HEK293 (cell line): ENCODE results near the gene RFNG.
A peak's percentile ranks its signal among the peaks of the same experiment; 100 is the strongest.

Source experiments
- BCL11A ChIP-seq: fragments of 450-650 bp; formaldehyde crosslinking; IDR thresholded peaks from 2 replicates; pipeline ENCODE4 v1.5.1; 2016; ENCODE audit warnings: low read depth, missing biosample characterization, missing genetic modification characterization
- GLI2 ChIP-seq: fragments of 450-650 bp; formaldehyde crosslinking; IDR thresholded peaks from 2 replicates; pipeline ENCODE4; 2017; ENCODE audit warnings: missing biosample characterization, missing genetic modification characterization, low read depth, borderline replicate concordance
- INSM2 ChIP-seq: fragments of 450-650 bp; formaldehyde crosslinking; IDR thresholded peaks from 2 replicates; pipeline ENCODE4 v1.5.1; 2016; ENCODE audit warnings: missing biosample characterization, missing genetic modification characterization
- OVOL3 ChIP-seq: fragments of 450-650 bp; formaldehyde crosslinking; IDR thresholded peaks from 2 replicates; pipeline ENCODE4 v1.5.1; 2016; ENCODE audit warnings: missing biosample characterization, missing genetic modification characterization
- PRDM1 ChIP-seq: fragments of 450-650 bp; formaldehyde crosslinking; IDR thresholded peaks from 2 replicates; pipeline ENCODE4; 2016; ENCODE audit warnings: missing biosample characterization, missing genetic modification characterization
- PRDM6 ChIP-seq: fragments of 450-650 bp; formaldehyde crosslinking; IDR thresholded peaks from 2 replicates; pipeline ENCODE4 v1.5.1; 2017; ENCODE audit warnings: missing biosample characterization, missing genetic modification characterization
- SETDB1 ChIP-seq: IDR thresholded peaks from one replicate; pipeline ENCODE4 v1.6.1; 2017; ENCODE audit warnings: mild to moderate bottlenecking, low read length, moderate library complexity, mixed read lengths; ENCODE audit not compliant: insufficient read length
- TCF7L2 ChIP-seq: IDR thresholded peaks from 2 replicates; pipeline ENCODE4 v1.6.1; 2011; ENCODE audit warnings: low read depth, mild to moderate bottlenecking, inconsistent platforms, low read length, moderate library complexity, borderline replicate concordance
- ZFP3 ChIP-seq: fragments of 450-650 bp; formaldehyde crosslinking; IDR thresholded peaks from 2 replicates; pipeline ENCODE4 v1.5.1; 2016; ENCODE audit warnings: low read depth, missing biosample characterization, missing genetic modification characterization
- ZFP37 ChIP-seq: fragments of 450-650 bp; formaldehyde crosslinking; IDR thresholded peaks from 2 replicates; pipeline ENCODE4 v1.5.1; 2016; ENCODE audit warnings: missing biosample characterization, missing genetic modification characterization
- ZNF114 ChIP-seq: fragments of 450-650 bp; formaldehyde crosslinking; IDR thresholded peaks from 2 replicates; pipeline ENCODE4 v1.5.0; 2017; ENCODE audit warnings: missing biosample characterization, missing genetic modification characterization
- ZNF184 ChIP-seq: fragments of 450-650 bp; IDR thresholded peaks from 2 replicates; pipeline ENCODE4 v1.5.1; 2018; ENCODE audit warnings: missing biosample characterization, mild to moderate bottlenecking, missing genetic modification characterization
- ZNF202 ChIP-seq: fragments of 450-650 bp; formaldehyde crosslinking; IDR thresholded peaks from 2 replicates; pipeline ENCODE4 v1.5.1; 2016; ENCODE audit warnings: missing biosample characterization, missing genetic modification characterization, borderline replicate concordance
- ZNF23 ChIP-seq: fragments of 450-650 bp; formaldehyde crosslinking; IDR thresholded peaks from 2 replicates; pipeline ENCODE4 v1.5.1; 2016; ENCODE audit warnings: missing biosample characterization, missing genetic modification characterization, borderline replicate concordance
- ZNF302 ChIP-seq: fragments of 450-650 bp; formaldehyde crosslinking; IDR thresholded peaks from 2 replicates; pipeline ENCODE4 v1.5.1; 2016; ENCODE audit warnings: missing biosample characterization, missing genetic modification characterization, low read depth
- ZNF341 ChIP-seq: fragments of 450-650 bp; formaldehyde crosslinking; IDR thresholded peaks from 2 replicates; pipeline ENCODE4; 2016; ENCODE audit warnings: low read depth, missing biosample characterization, missing genetic modification characterization
- ZNF366 ChIP-seq: fragments of 450-650 bp; formaldehyde crosslinking; conservative IDR thresholded peaks from 2 replicates; pipeline ENCODE4 v1.5.1; 2016; ENCODE audit warnings: missing biosample characterization, missing genetic modification characterization
- ZNF394 ChIP-seq: fragments of 450-650 bp; formaldehyde crosslinking; IDR thresholded peaks from 2 replicates; pipeline ENCODE4 v1.5.1; 2016; ENCODE audit warnings: missing biosample characterization, missing genetic modification characterization, mild to moderate bottlenecking, moderate library complexity, borderline replicate concordance
- ZNF433 ChIP-seq: fragments of 450-650 bp; formaldehyde crosslinking; IDR thresholded peaks from 2 replicates; pipeline ENCODE4 v1.5.1; 2016; ENCODE audit warnings: missing biosample characterization, missing genetic modification characterization, low read depth
- ZNF501 ChIP-seq: fragments of 450-650 bp; formaldehyde crosslinking; IDR thresholded peaks from 2 replicates; pipeline ENCODE4 v1.5.1; 2016; ENCODE audit warnings: missing biosample characterization, missing genetic modification characterization
- ZNF560 ChIP-seq: fragments of 450-650 bp; formaldehyde crosslinking; IDR thresholded peaks from 2 replicates; pipeline ENCODE4 v1.5.1; 2017; ENCODE audit warnings: missing biosample characterization, missing genetic modification characterization, borderline replicate concordance
- ZNF629 ChIP-seq: fragments of 450-650 bp; formaldehyde crosslinking; IDR thresholded peaks from 2 replicates; pipeline ENCODE4 v1.5.1; 2017; ENCODE audit warnings: missing biosample characterization, missing genetic modification characterization
- ZNF791 ChIP-seq: fragments of 450-650 bp; formaldehyde crosslinking; IDR thresholded peaks from 2 replicates; pipeline ENCODE4 v1.5.1; 2016; ENCODE audit warnings: missing biosample characterization, missing genetic modification characterization
- TF ChIP-seq, protein P1 (sequence below): fragments of 450-650 bp; IDR thresholded peaks from 2 replicates; pipeline ENCODE4 v1.5.1; 2018; ENCODE audit warnings: missing biosample characterization, missing genetic modification characterization
- TF ChIP-seq, protein P2 (sequence below): fragments of 450-650 bp; formaldehyde crosslinking; conservative IDR thresholded peaks from 2 replicates; pipeline ENCODE4 v1.5.1; 2016; ENCODE audit warnings: low read depth, missing biosample characterization, missing genetic modification characterization
- TF ChIP-seq, protein P3 (sequence below): fragments of 450-650 bp; formaldehyde crosslinking; IDR thresholded peaks from 2 replicates; pipeline ENCODE4 v1.5.1; 2017; ENCODE audit warnings: missing biosample characterization, mild to moderate bottlenecking, missing genetic modification characterization, moderate library complexity
- TF ChIP-seq, protein P4 (sequence below): fragments of 450-650 bp; formaldehyde crosslinking; IDR thresholded peaks from 2 replicates; pipeline ENCODE4 v1.5.1; 2016; ENCODE audit warnings: missing biosample characterization, missing genetic modification characterization

Gene RFNG

DNA sequence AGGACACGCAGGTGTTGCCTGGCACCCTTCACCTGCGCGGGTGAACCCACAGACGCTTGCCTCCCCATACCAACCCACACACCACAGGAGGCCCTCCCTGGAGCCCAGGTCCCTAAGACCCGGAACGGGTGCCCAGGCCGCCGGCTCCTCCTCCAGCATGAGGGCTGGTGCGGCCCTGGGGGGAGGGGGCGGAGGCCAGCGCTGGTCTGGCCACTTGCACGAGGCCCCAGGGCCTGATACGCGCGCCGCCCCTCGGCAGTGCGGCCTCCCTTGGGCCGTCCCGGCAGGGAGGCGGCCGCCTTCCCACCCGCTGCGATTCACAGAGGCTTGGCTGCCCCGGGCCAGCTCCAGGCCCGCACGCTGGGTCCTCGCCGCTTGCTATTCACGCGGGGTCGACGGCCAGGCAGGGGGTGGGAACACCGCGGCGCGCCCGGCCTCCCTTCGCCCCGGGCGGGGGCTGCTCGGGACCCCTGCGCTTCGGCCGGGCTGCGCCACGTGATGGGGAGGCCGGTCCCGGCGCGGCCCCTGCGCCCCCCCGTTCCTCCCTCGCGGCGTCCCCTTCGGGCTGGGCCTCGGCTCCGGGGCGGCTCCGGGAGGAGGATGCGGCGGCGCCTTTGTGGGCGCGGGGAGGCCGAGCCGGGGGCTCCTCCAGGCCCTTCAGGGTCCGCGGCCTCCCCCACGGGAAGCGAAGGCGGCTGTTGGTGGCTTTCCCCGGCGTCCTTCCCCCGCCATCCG lies 45.7 kb upstream of the RFNG start (continued):
- TF ChIP-seq ZFP3 = no peak
- TF ChIP-seq, protein P1, sequence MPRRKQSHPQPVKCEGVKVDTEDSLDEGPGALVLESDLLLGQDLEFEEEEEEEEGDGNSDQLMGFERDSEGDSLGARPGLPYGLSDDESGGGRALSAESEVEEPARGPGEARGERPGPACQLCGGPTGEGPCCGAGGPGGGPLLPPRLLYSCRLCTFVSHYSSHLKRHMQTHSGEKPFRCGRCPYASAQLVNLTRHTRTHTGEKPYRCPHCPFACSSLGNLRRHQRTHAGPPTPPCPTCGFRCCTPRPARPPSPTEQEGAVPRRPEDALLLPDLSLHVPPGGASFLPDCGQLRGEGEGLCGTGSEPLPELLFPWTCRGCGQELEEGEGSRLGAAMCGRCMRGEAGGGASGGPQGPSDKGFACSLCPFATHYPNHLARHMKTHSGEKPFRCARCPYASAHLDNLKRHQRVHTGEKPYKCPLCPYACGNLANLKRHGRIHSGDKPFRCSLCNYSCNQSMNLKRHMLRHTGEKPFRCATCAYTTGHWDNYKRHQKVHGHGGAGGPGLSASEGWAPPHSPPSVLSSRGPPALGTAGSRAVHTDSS (tag by site-specific recombination) = no peak
- TF ChIP-seq ZNF202 = no peak
- TF ChIP-seq ZNF791 (tag by site-specific recombination) = no peak
- TF ChIP-seq ZNF114 = no peak
- TF ChIP-seq, protein P2, sequence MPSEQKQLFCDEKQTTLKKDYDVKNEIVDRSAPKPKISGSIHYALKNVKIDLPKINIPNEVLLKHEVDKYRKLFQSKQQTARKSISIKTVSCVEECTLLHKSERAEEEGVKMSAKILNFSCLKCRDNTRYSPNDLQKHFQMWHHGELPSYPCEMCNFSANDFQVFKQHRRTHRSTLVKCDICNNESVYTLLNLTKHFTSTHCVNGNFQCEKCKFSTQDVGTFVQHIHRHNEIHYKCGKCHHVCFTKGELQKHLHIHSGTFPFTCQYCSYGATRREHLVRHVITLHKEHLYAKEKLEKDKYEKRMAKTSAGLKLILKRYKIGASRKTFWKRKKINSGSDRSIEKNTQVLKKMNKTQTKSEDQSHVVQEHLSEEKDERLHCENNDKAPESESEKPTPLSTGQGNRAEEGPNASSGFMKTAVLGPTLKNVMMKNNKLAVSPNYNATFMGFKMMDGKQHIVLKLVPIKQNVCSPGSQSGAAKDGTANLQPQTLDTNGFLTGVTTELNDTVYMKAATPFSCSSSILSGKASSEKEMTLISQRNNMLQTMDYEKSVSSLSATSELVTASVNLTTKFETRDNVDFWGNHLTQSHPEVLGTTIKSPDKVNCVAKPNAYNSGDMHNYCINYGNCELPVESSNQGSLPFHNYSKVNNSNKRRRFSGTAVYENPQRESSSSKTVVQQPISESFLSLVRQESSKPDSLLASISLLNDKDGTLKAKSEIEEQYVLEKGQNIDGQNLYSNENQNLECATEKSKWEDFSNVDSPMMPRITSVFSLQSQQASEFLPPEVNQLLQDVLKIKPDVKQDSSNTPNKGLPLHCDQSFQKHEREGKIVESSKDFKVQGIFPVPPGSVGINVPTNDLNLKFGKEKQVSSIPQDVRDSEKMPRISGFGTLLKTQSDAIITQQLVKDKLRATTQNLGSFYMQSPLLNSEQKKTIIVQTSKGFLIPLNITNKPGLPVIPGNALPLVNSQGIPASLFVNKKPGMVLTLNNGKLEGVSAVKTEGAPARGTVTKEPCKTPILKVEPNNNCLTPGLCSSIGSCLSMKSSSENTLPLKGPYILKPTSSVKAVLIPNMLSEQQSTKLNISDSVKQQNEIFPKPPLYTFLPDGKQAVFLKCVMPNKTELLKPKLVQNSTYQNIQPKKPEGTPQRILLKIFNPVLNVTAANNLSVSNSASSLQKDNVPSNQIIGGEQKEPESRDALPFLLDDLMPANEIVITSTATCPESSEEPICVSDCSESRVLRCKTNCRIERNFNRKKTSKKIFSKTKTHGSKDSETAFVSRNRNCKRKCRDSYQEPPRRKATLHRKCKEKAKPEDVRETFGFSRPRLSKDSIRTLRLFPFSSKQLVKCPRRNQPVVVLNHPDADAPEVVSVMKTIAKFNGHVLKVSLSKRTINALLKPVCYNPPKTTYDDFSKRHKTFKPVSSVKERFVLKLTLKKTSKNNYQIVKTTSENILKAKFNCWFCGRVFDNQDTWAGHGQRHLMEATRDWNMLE = no peak
- no peak for TF ChIP-seq ZNF23
- no peak for TF ChIP-seq BCL11A (tag by site-specific recombination)
- TF ChIP-seq, protein P3, sequence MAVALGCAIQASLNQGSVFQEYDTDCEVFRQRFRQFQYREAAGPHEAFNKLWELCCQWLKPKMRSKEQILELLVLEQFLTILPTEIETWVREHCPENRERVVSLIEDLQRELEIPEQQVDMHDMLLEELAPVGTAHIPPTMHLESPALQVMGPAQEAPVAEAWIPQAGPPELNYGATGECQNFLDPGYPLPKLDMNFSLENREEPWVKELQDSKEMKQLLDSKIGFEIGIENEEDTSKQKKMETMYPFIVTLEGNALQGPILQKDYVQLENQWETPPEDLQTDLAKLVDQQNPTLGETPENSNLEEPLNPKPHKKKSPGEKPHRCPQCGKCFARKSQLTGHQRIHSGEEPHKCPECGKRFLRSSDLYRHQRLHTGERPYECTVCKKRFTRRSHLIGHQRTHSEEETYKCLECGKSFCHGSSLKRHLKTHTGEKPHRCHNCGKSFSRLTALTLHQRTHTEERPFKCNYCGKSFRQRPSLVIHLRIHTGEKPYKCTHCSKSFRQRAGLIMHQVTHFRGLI (tag by site-specific recombination) = 0 out of 2 replicates have a peak, but pooled peaks have one; percentile 17
- TF ChIP-seq PRDM6 (tag by site-specific recombination) = no peak
- no peak for TF ChIP-seq ZNF433 (tag by site-specific recombination)
- TF ChIP-seq OVOL3 (tag by site-specific recombination) = no peak
- TF ChIP-seq ZNF302 (tag by site-specific recombination) = no peak
- no peak for TF ChIP-seq INSM2 (tag by site-specific recombination)
- no peak for TF ChIP-seq ZNF394 (tag by site-specific recombination)
- TF ChIP-seq ZNF184 (tag by site-specific recombination) = no peak
- TF ChIP-seq, protein P4, sequence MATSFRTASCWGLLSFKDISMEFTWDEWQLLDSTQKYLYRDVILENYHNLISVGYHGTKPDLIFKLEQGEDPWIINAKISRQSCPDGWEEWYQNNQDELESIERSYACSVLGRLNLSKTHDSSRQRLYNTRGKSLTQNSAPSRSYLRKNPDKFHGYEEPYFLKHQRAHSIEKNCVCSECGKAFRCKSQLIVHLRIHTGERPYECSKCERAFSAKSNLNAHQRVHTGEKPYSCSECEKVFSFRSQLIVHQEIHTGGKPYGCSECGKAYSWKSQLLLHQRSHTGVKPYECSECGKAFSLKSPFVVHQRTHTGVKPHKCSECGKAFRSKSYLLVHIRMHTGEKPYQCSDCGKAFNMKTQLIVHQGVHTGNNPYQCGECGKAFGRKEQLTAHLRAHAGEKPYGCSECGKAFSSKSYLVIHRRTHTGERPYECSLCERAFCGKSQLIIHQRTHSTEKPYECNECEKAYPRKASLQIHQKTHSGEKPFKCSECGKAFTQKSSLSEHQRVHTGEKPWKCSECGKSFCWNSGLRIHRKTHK = no peak
- no peak for TF ChIP-seq TCF7L2
- TF ChIP-seq PRDM1 (tag by site-specific recombination) = no peak
- no peak for TF ChIP-seq ZNF366 (tag by site-specific recombination)
- peak; percentile 37; the same call in 1 of the 2 replicates for TF ChIP-seq ZNF341 (tag by site-specific recombination)
- no peak for TF ChIP-seq ZNF501
- 0 out of 2 replicates have a peak, but pooled peaks have one; percentile 49 for TF ChIP-seq ZFP37 (tag by site-specific recombination)
- TF ChIP-seq SETDB1 = no peak
- no peak for TF ChIP-seq GLI2 (tag by site-specific recombination)
- TF ChIP-seq ZNF629 = no peak
- TF ChIP-seq ZNF560 (tag by site-specific recombination) = no peak
